Heart left ventricle (tissue), 16 donors: ENCODE data around the gene C2orf81. TPM values are rescaled to one million over a fixed set of nuclear protein-coding genes. Genes with fewer than 3 reads are reported as not detected.

Experiments used
- ATAC-seq, 4 donors: fragments of 200-7000 bp; cut with Tn5 transposase; one replicate each; pipeline ENCODE4 v1.9.1; 2020 to 2022; ENCODE audit warnings: moderate library complexity in 4 of 4, mild to moderate bottlenecking in 3 of 4, moderate number of reproducible peaks in 1 of 4
- DNase-seq, 5 donors: peaks; one replicate each; pipeline ENCODE4 v3.0.0-alpha.2; 2020
- H3K27ac ChIP-seq, 12 donors: fragments of 200-600 bp; sonication (generic) in 4 of 12; one replicate each; pipeline versions ENCODE4 v1.5.0 to v1.8.0; 2016 to 2022; ENCODE audit warnings: mild to moderate bottlenecking in 2 of 12
- H3K27me3 ChIP-seq, 9 donors: fragments of 200-600 bp; sonication (generic) in 2 of 9; one replicate each; pipeline versions ENCODE4 v1.5.1 to v1.8.0; 2016 to 2022; ENCODE audit warnings: mild to moderate bottlenecking in 3 of 9
- H3K36me3 ChIP-seq, 9 donors: fragments of 200-600 bp; sonication (generic) in 2 of 9; one replicate each; pipeline versions ENCODE4 v1.5.0 to v1.8.0; 2018 to 2022; ENCODE audit warnings: mild to moderate bottlenecking in 2 of 9
- H3K4me1 ChIP-seq, 12 donors: fragments of 200-600 bp; sonication (generic) in 4 of 12; one replicate each; pipeline versions ENCODE4 v1.5.0 to v1.8.0; 2016 to 2022; ENCODE audit warnings: mild to moderate bottlenecking in 3 of 12
- H3K4me3 ChIP-seq, 12 donors: fragments of 200-600 bp; sonication (generic) in 4 of 12; one replicate each; pipeline versions ENCODE4 v1.5.0 to v1.8.0; 2017 to 2022; ENCODE audit warnings: mild to moderate bottlenecking in 9 of 12, moderate library complexity in 4 of 12
- H3K9me3 ChIP-seq, 12 donors: fragments of 200-600 bp; sonication (generic) in 4 of 12; one replicate each; pipeline versions ENCODE4 v1.5.0 to v1.8.0; 2016 to 2022; ENCODE audit warnings: mild to moderate bottlenecking in 1 of 12
- POLR2A ChIP-seq, 2 donors: fragments of 450-650 bp; IDR thresholded peaks; one replicate each; pipeline ENCODE4 v1.6.1; 2017; ENCODE audit warnings: antibody characterized with exemption in 2 of 2, mild to moderate bottlenecking in 2 of 2, moderate library complexity in 2 of 2
- WGBS, 4 donors: extraction: QIAGEN DNeasy Blood & Tissue Kit in 2 of 4; methylation state at CpG; one replicate each; pipeline versions ENCODE4 v1.1.5 to v1.1.7; 2013 to 2018; 5-methylcytosine and 5-hydroxymethylcytosine counted together
- intact Hi-C, 10 donors: fragments of 100-400 bp; cut with DNase I; formaldehyde crosslinking; loops; one replicate each; pipeline versions ENCODE4 v1.11.1 to v1.14.2; 2022
- polyA plus RNA-seq, 2 donors: library from polyadenylated mRNA; stranded (reverse); fragments of 200-250 nt; gene quantifications; one replicate each; pipeline ENCODE4 v1.2.3, GENCODE V29; 2013
- total RNA-seq, 9 donors: library from RNA; depleted of rRNA in 2 of 9; stranded (reverse); fragments of >200 nt in 2 of 9; fragmentation: NEBNext Ultra II Directional in 3 of 9; extraction: Animal tissue kit (Norgen Biotek cat#: 25700) in 3 of 9; gene quantifications; one replicate each; pipeline versions ENCODE4 v1.1.0 to v1.2.4, GENCODE V29; 2016 to 2023
- TF ChIP-seq, protein P1 (sequence below), 12 donors: fragments of 200-600 bp; sonication (generic) in 4 of 12; IDR thresholded peaks; one replicate each; pipeline versions ENCODE4 v1.5.0 to v1.8.0; 2018 to 2022; ENCODE audit warnings: antibody characterized with exemption in 12 of 12, mild to moderate bottlenecking in 5 of 12
- donor health status: ischemic (EF 13 %, LVEDD 7.1; RV severe dilation, severe dysfunction).
- donor health status: healthy with polysubstance abuse.
- donor health status: DM: no; HTN: yes; CAD: no.
- donor health status: DM: no; HTN: no; CAD: no.
- donor health status: ischemic (EF 25% LVEDD 6.9; RV normal size, moderate dysfunction).
- donor health status: ischemic (EF 25% LVEDD 5.7; RV mildly dilated, moderate dysfunction).
- donor health status: healthy.
- donor health status: DM: yes; HTN: yes; CAD: no.
- donor health status: ischemic (EF 35%, LVEDD 5.7; RV mildly dilated, moderate dysfunction).
- donor health status: nonischemic (EF 11% LVEDD 7.7; RV severe dilation, severe dysfunction).
- donor health status: DM: yes; HTN: yes; CAD: no.
- donor health status: PGD.
- donor health status: ischemic (EF 29% LVEDD 5.4; RV normal size, mild dysfunction).
- donor health status: nonischemic (EF 23%, LVEDD 6.1; RV moderate dilation, normal function).

Gene C2orf81
- total and polyA plus RNA-seq, 11 donors: 0.48 to 2.3 (median 0.86) TPM

- H3K27me3 ChIP-seq: no peaks in the 10 kb centered on the region
Measured at GRCh38 chr2:74387346-74387745, 34.1 kb downstream of the C2orf81 start.

GRCh38 chr2:74385396-74385795 is 36.0 kb downstream of the C2orf81 start:
- Histone ChIP-seq H3K27ac (peak overlapping the region in 1 of 12 donors; percentile 33), H3K4me3 (no peak overlapping the region), H3K27me3 (no peaks in the 10 kb centered on the region), H3K36me3 (peaks cover 0 to 13% (median 2%) of the 10 kb centered on the region in 9 donors), H3K9me3 (no peaks in the 10 kb centered on the region), H3K4me1 (peaks cover 2 to 100% (median 79%) of the 10 kb centered on the region in 12 donors)
- WGBS, 4 donors: 68 to 82% (median 78%) methylated on average over 8 of the region's 8 CpGs
- no peak for TF ChIP-seq POLR2A (IDR thresholded peaks at IDR 0.05)
- TF ChIP-seq, protein P1, sequence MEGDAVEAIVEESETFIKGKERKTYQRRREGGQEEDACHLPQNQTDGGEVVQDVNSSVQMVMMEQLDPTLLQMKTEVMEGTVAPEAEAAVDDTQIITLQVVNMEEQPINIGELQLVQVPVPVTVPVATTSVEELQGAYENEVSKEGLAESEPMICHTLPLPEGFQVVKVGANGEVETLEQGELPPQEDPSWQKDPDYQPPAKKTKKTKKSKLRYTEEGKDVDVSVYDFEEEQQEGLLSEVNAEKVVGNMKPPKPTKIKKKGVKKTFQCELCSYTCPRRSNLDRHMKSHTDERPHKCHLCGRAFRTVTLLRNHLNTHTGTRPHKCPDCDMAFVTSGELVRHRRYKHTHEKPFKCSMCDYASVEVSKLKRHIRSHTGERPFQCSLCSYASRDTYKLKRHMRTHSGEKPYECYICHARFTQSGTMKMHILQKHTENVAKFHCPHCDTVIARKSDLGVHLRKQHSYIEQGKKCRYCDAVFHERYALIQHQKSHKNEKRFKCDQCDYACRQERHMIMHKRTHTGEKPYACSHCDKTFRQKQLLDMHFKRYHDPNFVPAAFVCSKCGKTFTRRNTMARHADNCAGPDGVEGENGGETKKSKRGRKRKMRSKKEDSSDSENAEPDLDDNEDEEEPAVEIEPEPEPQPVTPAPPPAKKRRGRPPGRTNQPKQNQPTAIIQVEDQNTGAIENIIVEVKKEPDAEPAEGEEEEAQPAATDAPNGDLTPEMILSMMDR (IDR thresholded peaks at IDR 0.05): no peak
- ATAC-seq (peak in 1 of 4 donors; percentile 42), DNase-seq (no peak)
- intact Hi-C loops: loop anchor here in 1 of 10 donors (5.0 kb wide), 1 partner anchor 53 kb away; no protein-coding TSS in a partner anchor

More at GRCh38 chr2:74387346-74387745, 34.1 kb downstream of the C2orf81 start:
- Histone ChIP-seq H3K36me3 (peaks cover 0 to 13% (median 2%) of the 10 kb centered on the region in 9 donors), H3K9me3 (no peaks in the 10 kb centered on the region), H3K4me1 (peaks cover 2 to 91% (median 74%) of the 10 kb centered on the region in 12 donors), H3K4me3 (no peak overlapping the region), H3K27ac (peak overlapping the region in 10 of 12 donors; percentile 24 to 69 (median 56))
- ATAC-seq (no peak), DNase-seq (no peak)
- TF ChIP-seq, protein P1 (IDR thresholded peaks at IDR 0.05): no peak
- TF ChIP-seq POLR2A (IDR thresholded peaks at IDR 0.05): no peak
- intact Hi-C loops: loop anchor here in 1 of 10 donors (5.0 kb wide), 1 partner anchor 55 kb away; no protein-coding TSS in a partner anchor
- WGBS, 4 donors: 53 to 81% (median 64%) methylated on average over 1 of the region's 1 CpG

- Histone ChIP-seq H3K36me3 (peaks cover 0 to 13% (median 2%) of the 10 kb centered on the region in 9 donors), H3K27me3 (no peaks in the 10 kb centered on the region), H3K27ac (peak overlapping the region in 7 of 12 donors; percentile 3 to 43 (median 32)), H3K4me1 (peaks cover 2 to 100% (median 79%) of the 10 kb centered on the region in 12 donors), H3K4me3 (no peak overlapping the region), H3K9me3 (no peaks in the 10 kb centered on the region)
- intact Hi-C loops: no loop called here
- ATAC-seq: no peak
- no peak for DNase-seq
- WGBS, 4 donors: 47 to 62% (median 56%) methylated on average over 3 of the region's 3 CpGs
- TF ChIP-seq, protein P1 (IDR thresholded peaks at IDR 0.05): no peak
- TF ChIP-seq POLR2A (IDR thresholded peaks at IDR 0.05): no peak
Measured at GRCh38 chr2:74384051-74384450, 37.4 kb downstream of the C2orf81 start.

DNA sequence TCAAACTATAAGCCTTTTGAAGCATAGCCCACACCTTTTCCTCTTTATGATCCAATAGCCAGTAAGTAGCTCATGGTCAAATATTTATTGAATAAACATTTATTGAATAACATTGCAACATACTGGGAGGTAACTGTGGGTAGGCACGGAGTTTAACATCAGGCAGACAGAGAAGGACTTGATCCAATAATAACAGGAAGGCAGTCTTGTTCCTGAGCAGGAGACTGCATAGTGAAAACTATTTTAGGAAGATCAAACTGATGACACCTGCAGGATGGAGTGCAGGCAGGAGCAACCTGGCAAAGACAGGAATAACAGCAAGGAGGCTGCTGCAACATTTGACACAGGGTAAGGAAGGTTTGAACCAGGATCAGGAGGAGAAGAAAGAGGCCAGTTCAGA is 38.2 kb downstream of the C2orf81 start:
- Histone ChIP-seq H3K27ac (peak overlapping the region in 9 of 12 donors; percentile 17 to 43 (median 35)), H3K36me3 (peaks cover 0 to 17% (median 2%) of the 10 kb centered on the region in 9 donors), H3K9me3 (no peaks in the 10 kb centered on the region), H3K4me1 (peaks cover 2 to 98% (median 80%) of the 10 kb centered on the region in 12 donors), H3K4me3 (no peak overlapping the region), H3K27me3 (no peaks in the 10 kb centered on the region)
- TF ChIP-seq, protein P1 (IDR thresholded peaks at IDR 0.05): no peak
- DNase-seq (no peak), ATAC-seq (peak in 3 of 4 donors; percentile 12 to 43 (median 19))
- intact Hi-C loops: no loop called here
- 7 to 13% (median 10%) methylated on average over 1 of the region's 1 CpG for WGBS, 4 donors
